ENCODE measurements around the gene NLRP9.

DNA sequence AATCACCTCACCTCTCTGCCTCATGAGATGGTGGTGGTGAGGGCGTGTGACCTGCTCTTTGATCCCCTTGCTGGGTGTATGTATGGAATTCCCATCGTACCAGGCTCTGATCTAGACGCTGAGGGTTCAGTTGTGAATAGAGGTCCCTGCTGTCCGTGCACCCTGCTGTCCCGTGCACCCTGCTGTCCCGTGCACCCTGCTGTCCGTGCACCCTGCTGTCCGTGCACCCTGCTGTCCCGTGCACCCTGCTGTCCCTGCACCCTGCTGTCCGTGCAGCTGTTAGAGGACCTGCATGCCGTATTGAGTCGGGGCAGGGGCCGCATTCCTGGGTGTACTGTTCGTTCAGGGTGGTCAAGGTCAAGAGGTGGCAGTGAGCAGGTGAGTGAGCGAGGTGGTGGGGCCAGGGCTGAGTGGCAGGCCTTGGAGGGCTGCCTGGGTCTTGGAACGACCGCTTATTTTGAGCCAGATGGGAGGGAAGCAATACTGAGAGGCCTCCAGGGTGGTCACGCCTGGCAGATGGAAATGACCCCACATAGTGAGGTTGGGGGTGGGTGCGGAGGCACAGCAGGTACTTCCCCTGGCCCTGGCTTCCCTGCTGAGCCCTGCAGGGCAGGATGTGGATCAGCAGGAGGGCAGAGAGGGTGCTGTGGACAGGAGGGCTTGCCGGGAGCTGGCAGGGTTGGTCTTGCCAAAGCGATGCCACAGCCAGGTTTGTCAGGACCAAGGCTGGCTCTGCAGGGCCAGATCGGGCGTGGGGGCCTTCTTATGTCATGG is 67.7 kb downstream of the NLRP9 start:
- TF ChIP-seq, protein P1, sequence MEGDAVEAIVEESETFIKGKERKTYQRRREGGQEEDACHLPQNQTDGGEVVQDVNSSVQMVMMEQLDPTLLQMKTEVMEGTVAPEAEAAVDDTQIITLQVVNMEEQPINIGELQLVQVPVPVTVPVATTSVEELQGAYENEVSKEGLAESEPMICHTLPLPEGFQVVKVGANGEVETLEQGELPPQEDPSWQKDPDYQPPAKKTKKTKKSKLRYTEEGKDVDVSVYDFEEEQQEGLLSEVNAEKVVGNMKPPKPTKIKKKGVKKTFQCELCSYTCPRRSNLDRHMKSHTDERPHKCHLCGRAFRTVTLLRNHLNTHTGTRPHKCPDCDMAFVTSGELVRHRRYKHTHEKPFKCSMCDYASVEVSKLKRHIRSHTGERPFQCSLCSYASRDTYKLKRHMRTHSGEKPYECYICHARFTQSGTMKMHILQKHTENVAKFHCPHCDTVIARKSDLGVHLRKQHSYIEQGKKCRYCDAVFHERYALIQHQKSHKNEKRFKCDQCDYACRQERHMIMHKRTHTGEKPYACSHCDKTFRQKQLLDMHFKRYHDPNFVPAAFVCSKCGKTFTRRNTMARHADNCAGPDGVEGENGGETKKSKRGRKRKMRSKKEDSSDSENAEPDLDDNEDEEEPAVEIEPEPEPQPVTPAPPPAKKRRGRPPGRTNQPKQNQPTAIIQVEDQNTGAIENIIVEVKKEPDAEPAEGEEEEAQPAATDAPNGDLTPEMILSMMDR (IDR thresholded peaks at IDR 0.05; ENCODE audit: low read depth, low read length, poor library complexity, severe bottlenecking), result no peak
- TF ChIP-seq EZH2phosphoT487 (IDR thresholded peaks at IDR 0.05; ENCODE audit: borderline replicate concordance, low read length), result no peak
